ENCODE data around the gene LRWD1.
"Not testable (repeated sequence)": the region's sequence is repeated elsewhere in the genome, so short reads cannot be mapped to it uniquely, and the experiment has no call there.

DNA sequence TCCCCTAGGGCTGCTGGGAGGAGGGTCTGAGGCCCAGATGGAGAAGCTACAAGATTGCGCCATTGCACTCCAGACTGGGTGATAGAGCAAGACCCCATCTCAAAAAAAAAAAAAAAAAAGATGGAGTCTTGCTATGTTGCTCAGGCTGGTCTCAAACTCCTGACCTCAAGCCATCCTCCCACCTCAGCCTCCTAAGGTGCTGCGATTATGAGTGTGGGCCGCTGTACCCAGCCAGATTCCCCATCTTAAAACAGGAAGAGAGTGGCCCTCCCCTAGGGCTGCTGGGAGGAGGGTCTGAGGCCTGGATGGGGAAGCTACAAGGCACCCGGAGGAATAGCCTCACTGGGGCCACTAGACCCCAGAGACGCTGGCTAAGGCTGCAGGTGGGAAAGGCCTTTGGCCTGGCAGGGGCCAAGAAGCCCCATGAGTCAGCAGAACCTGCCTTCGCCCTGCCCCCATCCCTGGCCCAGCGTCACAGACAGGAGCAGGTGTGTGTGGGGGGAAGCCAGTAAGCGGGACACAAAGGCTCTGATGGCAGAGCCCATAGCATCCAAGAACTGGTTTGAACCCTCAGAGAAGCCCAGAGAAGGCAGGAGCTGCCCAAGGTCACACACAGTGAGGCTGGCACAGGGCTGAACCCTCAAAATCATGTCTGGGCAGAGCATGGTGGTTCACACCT is 42.8 kb downstream of the LRWD1 start:
- TF ChIP-seq, protein P1, sequence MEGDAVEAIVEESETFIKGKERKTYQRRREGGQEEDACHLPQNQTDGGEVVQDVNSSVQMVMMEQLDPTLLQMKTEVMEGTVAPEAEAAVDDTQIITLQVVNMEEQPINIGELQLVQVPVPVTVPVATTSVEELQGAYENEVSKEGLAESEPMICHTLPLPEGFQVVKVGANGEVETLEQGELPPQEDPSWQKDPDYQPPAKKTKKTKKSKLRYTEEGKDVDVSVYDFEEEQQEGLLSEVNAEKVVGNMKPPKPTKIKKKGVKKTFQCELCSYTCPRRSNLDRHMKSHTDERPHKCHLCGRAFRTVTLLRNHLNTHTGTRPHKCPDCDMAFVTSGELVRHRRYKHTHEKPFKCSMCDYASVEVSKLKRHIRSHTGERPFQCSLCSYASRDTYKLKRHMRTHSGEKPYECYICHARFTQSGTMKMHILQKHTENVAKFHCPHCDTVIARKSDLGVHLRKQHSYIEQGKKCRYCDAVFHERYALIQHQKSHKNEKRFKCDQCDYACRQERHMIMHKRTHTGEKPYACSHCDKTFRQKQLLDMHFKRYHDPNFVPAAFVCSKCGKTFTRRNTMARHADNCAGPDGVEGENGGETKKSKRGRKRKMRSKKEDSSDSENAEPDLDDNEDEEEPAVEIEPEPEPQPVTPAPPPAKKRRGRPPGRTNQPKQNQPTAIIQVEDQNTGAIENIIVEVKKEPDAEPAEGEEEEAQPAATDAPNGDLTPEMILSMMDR (IDR thresholded peaks at IDR 0.05), result not testable (repeated sequence)
- not testable (repeated sequence) for TF ChIP-seq POLR2A (IDR thresholded peaks at IDR 0.05)

Measured in thyroid gland (tissue), 4 donors.